PC-3 (cell line): Measurements from ENCODE around the gene RB1.

ENCODE experiments used
- CTCF ChIP-seq: fragments of 300-600 bp; sonication (generic); conservative IDR thresholded peaks from 2 replicates; pipeline ENCODE4 v1.5.1; 2017; ENCODE audit warnings: antibody characterized with exemption, low read depth, mild to moderate bottlenecking, low read length
- EZH2 ChIP-seq: fragments of 300-600 bp; sonication (generic); IDR thresholded peaks from one replicate; pipeline ENCODE4 v1.6.1; 2017; ENCODE audit warnings: antibody characterized with exemption, mild to moderate bottlenecking, low read length; ENCODE audit not compliant: unreplicated experiment

GRCh38 chr13:48265217-48265815 lies 38.2 kb upstream of the RB1 start:
- TF ChIP-seq CTCF = no peak
- TF ChIP-seq EZH2 = no peak
